HepG2 (cell line): Measurements from ENCODE around the gene DNAJB12. TPM values are rescaled to one million over a fixed set of nuclear protein-coding genes. Genes with fewer than 3 reads are reported as not detected.
A peak's percentile ranks its signal among the peaks of the same experiment; 100 is the strongest.

Experiments used
- HOXD1 ChIP-seq: sonication (generic); formaldehyde crosslinking; IDR thresholded peaks from 2 replicates; pipeline ENCODE4 v1.5.0; 2020; ENCODE audit warnings: missing genetic modification reagents
- KLF15 ChIP-seq: sonication (generic); formaldehyde crosslinking; IDR thresholded peaks from 2 replicates; pipeline ENCODE4 v1.8.1; 2023; ENCODE audit warnings: borderline replicate concordance, mild to moderate bottlenecking, inconsistent platforms, missing genetic modification reagents, mixed read lengths
- LCORL ChIP-seq, 2 experiments: fragments of 450-650 bp in 1 of 2; sonication (generic) in 1 of 2; formaldehyde crosslinking in 1 of 2; IDR thresholded peaks; 2 replicates each; pipeline versions ENCODE4 v1.5.0 to v1.6.1; 2017 to 2020; ENCODE audit warnings: antibody characterized with exemption in 1 of 2, missing genetic modification reagents in 1 of 2
- MED13 ChIP-seq: sonication (generic); formaldehyde crosslinking; IDR thresholded peaks from 2 replicates; pipeline ENCODE4 v1.5.0; 2020; ENCODE audit warnings: missing genetic modification reagents
- MEIS2 ChIP-seq: sonication (generic); formaldehyde crosslinking; IDR thresholded peaks from 2 replicates; pipeline ENCODE4 v1.9.0; 2021; ENCODE audit warnings: mild to moderate bottlenecking, missing genetic modification reagents
- NR2F2 ChIP-seq: IDR thresholded peaks from 2 replicates; pipeline ENCODE4 v1.6.1; 2012; ENCODE audit warnings: low read depth, inconsistent platforms, borderline replicate concordance
- RXRB ChIP-seq: IDR thresholded peaks from 2 replicates; pipeline ENCODE4 v1.6.1; 2016; ENCODE audit warnings: borderline replicate concordance, missing genetic modification reagents, missing compliant biosample characterization
- SAFB2 ChIP-seq: sonication (generic); formaldehyde crosslinking; IDR thresholded peaks from 2 replicates; pipeline ENCODE4 v1.5.1; 2020; ENCODE audit warnings: missing genetic modification reagents, low read depth, mild to moderate bottlenecking, borderline replicate concordance
- SRF ChIP-seq: IDR thresholded peaks from 2 replicates; pipeline ENCODE4 v1.6.1; 2011; ENCODE audit warnings: mild to moderate bottlenecking, low read depth, low read length, moderate library complexity
- ZC3H13 ChIP-seq: sonication (generic); formaldehyde crosslinking; IDR thresholded peaks from 2 replicates; pipeline ENCODE4 v1.8.1; 2023; ENCODE audit warnings: mild to moderate bottlenecking, missing genetic modification reagents, moderate library complexity
- ZNF296 ChIP-seq: sonication (generic); formaldehyde crosslinking; conservative IDR thresholded peaks from 2 replicates; pipeline ENCODE4 v1.5.0; 2020; ENCODE audit warnings: mild to moderate bottlenecking, missing genetic modification reagents
- polyA plus RNA-seq, 8 experiments: library from polyadenylated mRNA; depleted of rRNA in 3 of 8; stranded (reverse) in 7 of 8; unstranded in 1 of 8; fragments of >200 nt; fragmentation: Illumina TruSeq in 4 of 8; extraction: Trizol in 4 of 8; gene quantifications; 2 replicates each; pipeline versions ENCODE4 v1.2.1 to v1.2.3, GENCODE V29; 2011 to 2016; ENCODE audit warnings: low read depth in 4 of 8, missing spikeins in 1 of 8, mixed read lengths in 1 of 8; ENCODE audit not compliant: insufficient read depth in 1 of 8
- total RNA-seq, 5 experiments: library from RNA; depleted of rRNA; stranded (reverse); fragments of >200 nt; fragmentation: Illumina TruSeq; extraction: Trizol; gene quantifications; 2 replicates each; pipeline ENCODE4 v1.2.3, GENCODE V29; 2016; ENCODE audit warnings: low read depth in 1 of 5
- TF ChIP-seq, protein P1 (sequence below): sonication (generic); formaldehyde crosslinking; IDR thresholded peaks from 2 replicates; pipeline ENCODE4 v1.9.0; 2021; ENCODE audit warnings: mild to moderate bottlenecking, missing genetic modification reagents
- TF ChIP-seq, protein P2 (sequence below): sonication (generic); formaldehyde crosslinking; IDR thresholded peaks from 2 replicates; pipeline ENCODE4 v1.4.0; 2020; ENCODE audit warnings: mild to moderate bottlenecking, missing genetic modification reagents
- TF ChIP-seq, protein P3 (sequence below): IDR thresholded peaks from 2 replicates; pipeline ENCODE4 v1.6.1; 2018; ENCODE audit warnings: missing genetic modification reagents
- TF ChIP-seq, protein P4 (sequence below): sonication (generic); formaldehyde crosslinking; IDR thresholded peaks from 2 replicates; pipeline ENCODE4 v1.4.0; 2020; ENCODE audit warnings: missing genetic modification reagents
- TF ChIP-seq, protein P5 (sequence below): IDR thresholded peaks from 2 replicates; pipeline ENCODE4 v1.6.1; 2016

DNAJB12 gene
- total and polyA plus RNA-seq, 2 of the 13 experiments (the other 11 are each of a cell fraction or from before 2014, with no cell fraction given) = 10.8 to 18.2 TPM

DNA sequence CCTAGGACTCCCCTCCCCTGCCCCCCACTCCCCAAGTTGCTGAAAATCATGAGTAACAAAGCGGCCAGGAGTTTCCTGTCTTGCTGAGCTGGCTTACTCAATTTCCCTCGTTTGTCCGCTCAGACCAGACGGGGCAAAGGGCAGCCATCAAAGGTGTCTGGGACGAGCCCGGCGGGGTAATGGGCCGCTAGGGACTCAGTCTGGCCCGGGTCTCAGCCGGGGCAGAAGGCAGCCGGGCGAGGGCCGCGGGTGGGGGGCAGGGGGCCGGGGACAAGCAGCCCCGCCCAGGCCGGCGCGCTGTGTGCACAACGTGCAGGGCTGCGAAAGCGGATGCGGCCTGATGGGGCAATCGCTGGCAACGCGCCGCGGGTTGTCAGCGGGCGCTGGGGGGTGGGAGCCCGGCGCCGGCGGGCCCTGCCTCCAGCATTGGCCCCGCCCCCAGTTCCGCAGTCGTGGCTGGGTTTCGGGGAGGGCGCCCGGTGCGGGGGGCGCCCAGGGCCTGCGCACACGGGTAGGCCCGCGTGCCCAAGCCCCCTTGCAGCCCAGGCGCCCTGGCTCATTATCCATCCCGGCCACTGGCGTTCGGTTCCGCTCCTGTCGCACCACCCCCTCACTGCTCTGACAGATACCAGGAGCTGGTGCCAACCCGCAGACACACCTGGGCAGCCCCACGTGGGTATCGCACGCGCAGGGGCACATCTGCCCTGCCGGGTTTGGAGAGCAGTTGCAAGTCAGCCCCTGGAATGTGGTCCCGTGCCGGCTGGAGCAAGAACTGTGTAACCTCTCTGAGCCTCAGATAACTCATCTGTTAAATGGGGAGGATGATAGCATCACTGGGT, 35.1 kb downstream of the DNAJB12 start (continued):
- TF ChIP-seq, protein P1, sequence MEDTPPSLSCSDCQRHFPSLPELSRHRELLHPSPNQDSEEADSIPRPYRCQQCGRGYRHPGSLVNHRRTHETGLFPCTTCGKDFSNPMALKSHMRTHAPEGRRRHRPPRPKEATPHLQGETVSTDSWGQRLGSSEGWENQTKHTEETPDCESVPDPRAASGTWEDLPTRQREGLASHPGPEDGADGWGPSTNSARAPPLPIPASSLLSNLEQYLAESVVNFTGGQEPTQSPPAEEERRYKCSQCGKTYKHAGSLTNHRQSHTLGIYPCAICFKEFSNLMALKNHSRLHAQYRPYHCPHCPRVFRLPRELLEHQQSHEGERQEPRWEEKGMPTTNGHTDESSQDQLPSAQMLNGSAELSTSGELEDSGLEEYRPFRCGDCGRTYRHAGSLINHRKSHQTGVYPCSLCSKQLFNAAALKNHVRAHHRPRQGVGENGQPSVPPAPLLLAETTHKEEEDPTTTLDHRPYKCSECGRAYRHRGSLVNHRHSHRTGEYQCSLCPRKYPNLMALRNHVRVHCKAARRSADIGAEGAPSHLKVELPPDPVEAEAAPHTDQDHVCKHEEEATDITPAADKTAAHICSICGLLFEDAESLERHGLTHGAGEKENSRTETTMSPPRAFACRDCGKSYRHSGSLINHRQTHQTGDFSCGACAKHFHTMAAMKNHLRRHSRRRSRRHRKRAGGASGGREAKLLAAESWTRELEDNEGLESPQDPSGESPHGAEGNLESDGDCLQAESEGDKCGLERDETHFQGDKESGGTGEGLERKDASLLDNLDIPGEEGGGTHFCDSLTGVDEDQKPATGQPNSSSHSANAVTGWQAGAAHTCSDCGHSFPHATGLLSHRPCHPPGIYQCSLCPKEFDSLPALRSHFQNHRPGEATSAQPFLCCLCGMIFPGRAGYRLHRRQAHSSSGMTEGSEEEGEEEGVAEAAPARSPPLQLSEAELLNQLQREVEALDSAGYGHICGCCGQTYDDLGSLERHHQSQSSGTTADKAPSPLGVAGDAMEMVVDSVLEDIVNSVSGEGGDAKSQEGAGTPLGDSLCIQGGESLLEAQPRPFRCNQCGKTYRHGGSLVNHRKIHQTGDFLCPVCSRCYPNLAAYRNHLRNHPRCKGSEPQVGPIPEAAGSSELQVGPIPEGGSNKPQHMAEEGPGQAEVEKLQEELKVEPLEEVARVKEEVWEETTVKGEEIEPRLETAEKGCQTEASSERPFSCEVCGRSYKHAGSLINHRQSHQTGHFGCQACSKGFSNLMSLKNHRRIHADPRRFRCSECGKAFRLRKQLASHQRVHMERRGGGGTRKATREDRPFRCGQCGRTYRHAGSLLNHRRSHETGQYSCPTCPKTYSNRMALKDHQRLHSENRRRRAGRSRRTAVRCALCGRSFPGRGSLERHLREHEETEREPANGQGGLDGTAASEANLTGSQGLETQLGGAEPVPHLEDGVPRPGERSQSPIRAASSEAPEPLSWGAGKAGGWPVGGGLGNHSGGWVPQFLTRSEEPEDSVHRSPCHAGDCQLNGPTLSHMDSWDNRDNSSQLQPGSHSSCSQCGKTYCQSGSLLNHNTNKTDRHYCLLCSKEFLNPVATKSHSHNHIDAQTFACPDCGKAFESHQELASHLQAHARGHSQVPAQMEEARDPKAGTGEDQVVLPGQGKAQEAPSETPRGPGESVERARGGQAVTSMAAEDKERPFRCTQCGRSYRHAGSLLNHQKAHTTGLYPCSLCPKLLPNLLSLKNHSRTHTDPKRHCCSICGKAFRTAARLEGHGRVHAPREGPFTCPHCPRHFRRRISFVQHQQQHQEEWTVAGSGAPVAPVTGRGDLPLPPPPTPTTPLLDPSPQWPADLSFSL (CRISPR knock-in tag) = no peak
- no peak for TF ChIP-seq SRF
- TF ChIP-seq, protein P2, sequence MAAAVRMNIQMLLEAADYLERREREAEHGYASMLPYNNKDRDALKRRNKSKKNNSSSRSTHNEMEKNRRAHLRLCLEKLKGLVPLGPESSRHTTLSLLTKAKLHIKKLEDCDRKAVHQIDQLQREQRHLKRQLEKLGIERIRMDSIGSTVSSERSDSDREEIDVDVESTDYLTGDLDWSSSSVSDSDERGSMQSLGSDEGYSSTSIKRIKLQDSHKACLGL (CRISPR knock-in tag) = peak; percentile 74; the same call in 1 of the 2 replicates
- peak; percentile 94 for TF ChIP-seq MEIS2 (CRISPR knock-in tag)
- TF ChIP-seq, protein P3, sequence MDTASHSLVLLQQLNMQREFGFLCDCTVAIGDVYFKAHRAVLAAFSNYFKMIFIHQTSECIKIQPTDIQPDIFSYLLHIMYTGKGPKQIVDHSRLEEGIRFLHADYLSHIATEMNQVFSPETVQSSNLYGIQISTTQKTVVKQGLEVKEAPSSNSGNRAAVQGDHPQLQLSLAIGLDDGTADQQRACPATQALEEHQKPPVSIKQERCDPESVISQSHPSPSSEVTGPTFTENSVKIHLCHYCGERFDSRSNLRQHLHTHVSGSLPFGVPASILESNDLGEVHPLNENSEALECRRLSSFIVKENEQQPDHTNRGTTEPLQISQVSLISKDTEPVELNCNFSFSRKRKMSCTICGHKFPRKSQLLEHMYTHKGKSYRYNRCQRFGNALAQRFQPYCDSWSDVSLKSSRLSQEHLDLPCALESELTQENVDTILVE (CRISPR knock-in tag) = peak; percentile 55; the same call in 1 of the 2 replicates
- TF ChIP-seq ZNF296 (CRISPR knock-in tag) = 0 out of 2 replicates have a peak, but pooled peaks have one; percentile 51
- TF ChIP-seq KLF15 (CRISPR knock-in tag) = no peak
- TF ChIP-seq MED13 (CRISPR knock-in tag) = peak; percentile 68; the same call in 1 of the 2 replicates
- TF ChIP-seq ZC3H13 (CRISPR knock-in tag) = 0 out of 2 replicates have a peak, but pooled peaks have one; percentile 57
- peak; percentile 86; the same call in 1 of the 2 replicates for TF ChIP-seq HOXD1 (CRISPR knock-in tag)
- no peak for TF ChIP-seq SAFB2 (CRISPR knock-in tag)
- peak; percentile 79 for TF ChIP-seq RXRB (CRISPR knock-in tag)
- no peak for TF ChIP-seq LCORL (IDR thresholded peaks at IDR 0.05)
- TF ChIP-seq LCORL (CRISPR knock-in tag; IDR thresholded peaks at IDR 0.05) = peak; percentile 90
- TF ChIP-seq NR2F2 = peak; percentile 35; the same call in 1 of the 2 replicates
- TF ChIP-seq, protein P4, sequence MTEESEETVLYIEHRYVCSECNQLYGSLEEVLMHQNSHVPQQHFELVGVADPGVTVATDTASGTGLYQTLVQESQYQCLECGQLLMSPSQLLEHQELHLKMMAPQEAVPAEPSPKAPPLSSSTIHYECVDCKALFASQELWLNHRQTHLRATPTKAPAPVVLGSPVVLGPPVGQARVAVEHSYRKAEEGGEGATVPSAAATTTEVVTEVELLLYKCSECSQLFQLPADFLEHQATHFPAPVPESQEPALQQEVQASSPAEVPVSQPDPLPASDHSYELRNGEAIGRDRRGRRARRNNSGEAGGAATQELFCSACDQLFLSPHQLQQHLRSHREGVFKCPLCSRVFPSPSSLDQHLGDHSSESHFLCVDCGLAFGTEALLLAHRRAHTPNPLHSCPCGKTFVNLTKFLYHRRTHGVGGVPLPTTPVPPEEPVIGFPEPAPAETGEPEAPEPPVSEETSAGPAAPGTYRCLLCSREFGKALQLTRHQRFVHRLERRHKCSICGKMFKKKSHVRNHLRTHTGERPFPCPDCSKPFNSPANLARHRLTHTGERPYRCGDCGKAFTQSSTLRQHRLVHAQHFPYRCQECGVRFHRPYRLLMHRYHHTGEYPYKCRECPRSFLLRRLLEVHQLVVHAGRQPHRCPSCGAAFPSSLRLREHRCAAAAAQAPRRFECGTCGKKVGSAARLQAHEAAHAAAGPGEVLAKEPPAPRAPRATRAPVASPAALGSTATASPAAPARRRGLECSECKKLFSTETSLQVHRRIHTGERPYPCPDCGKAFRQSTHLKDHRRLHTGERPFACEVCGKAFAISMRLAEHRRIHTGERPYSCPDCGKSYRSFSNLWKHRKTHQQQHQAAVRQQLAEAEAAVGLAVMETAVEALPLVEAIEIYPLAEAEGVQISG (CRISPR knock-in tag) = peak; percentile 58; the same call in 1 of the 2 replicates
- TF ChIP-seq, protein P5, sequence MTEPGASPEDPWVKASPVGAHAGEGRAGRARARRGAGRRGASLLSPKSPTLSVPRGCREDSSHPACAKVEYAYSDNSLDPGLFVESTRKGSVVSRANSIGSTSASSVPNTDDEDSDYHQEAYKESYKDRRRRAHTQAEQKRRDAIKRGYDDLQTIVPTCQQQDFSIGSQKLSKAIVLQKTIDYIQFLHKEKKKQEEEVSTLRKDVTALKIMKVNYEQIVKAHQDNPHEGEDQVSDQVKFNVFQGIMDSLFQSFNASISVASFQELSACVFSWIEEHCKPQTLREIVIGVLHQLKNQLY (CRISPR knock-in tag) = no peak
